ENCODE measurements around the gene PHYH. TPM values are rescaled to one million over a fixed set of nuclear protein-coding genes. Genes with fewer than 3 reads are reported as not detected.

Gene PHYH
- total and polyA plus RNA-seq, 2 donors (not counting 1 experiment from before 2014, with no cell fraction given) = 21.8 to 31.5 TPM

- Histone ChIP-seq H3K4me1 (ENCODE audit: control insufficient read depth, extremely low read depth, insufficient read depth, low read length) (peaks cover 7% of the 10 kb centered on the region), H4K20me1 (ENCODE audit: control insufficient read depth, extremely low read depth, insufficient read depth, low read length) (no peaks in the 10 kb centered on the region), H3K4me2 (ENCODE audit: extremely low read depth, insufficient read depth, low read length) (no peak overlapping the region), H3K36me3 (ENCODE audit: control insufficient read depth, insufficient read depth, low read length) (no peaks in the 10 kb centered on the region), H3K4me3 (replicated peaks in 1 of 4; ENCODE audit: control extremely low read depth in 1 of 4, insufficient read depth in 1 of 4, low read depth in 3 of 4, low read length in 4 of 4) (peak overlapping the region in 2 of 4 experiments; percentile 66 to 72), H3K27me3 (ENCODE audit: control insufficient read depth, insufficient read depth, low read length) (peaks cover 17% of the 10 kb centered on the region), H3K27ac (ENCODE audit: insufficient read depth, low read length) (no peak overlapping the region), H3K9me3 (ENCODE audit: control insufficient read depth, insufficient read depth, low read depth, low read length) (no peaks in the 10 kb centered on the region), H2AFZ (ENCODE audit: low read length) (no peak overlapping the region), H3K9ac (ENCODE audit: insufficient read depth, low read length) (peak overlapping the region; percentile 80), H3K79me2 (ENCODE audit: control insufficient read depth, insufficient read depth, low read length) (peaks cover 25% of the 10 kb centered on the region)
- TF ChIP-seq CTCF (conservative IDR thresholded peaks at IDR 0.05 in 1 of 2, IDR thresholded peaks at IDR 0.05 in 1 of 2; ENCODE audit: low read depth in 1 of 2, low read length in 2 of 2) (no peak), EZH2 (IDR thresholded peaks at IDR 0.05; ENCODE audit: low read length, missing control alignments) (no peak)
- peak; percentile 77 to 81 for DNase-seq (ENCODE audit: low read depth in 2 of 2)
Observed at GRCh38 chr10:13347500-13348156, 47.8 kb upstream of the PHYH start.

- Histone ChIP-seq H3K9me3 (ENCODE audit: control insufficient read depth, insufficient read depth, low read depth, low read length) (no peaks in the 10 kb centered on the region), H3K4me1 (ENCODE audit: control insufficient read depth, extremely low read depth, insufficient read depth, low read length) (peaks cover 7% of the 10 kb centered on the region), H2AFZ (ENCODE audit: low read length) (no peak overlapping the region), H3K9ac (ENCODE audit: insufficient read depth, low read length) (peak overlapping the region; percentile 80), H3K4me3 (replicated peaks in 1 of 4; ENCODE audit: control extremely low read depth in 1 of 4, insufficient read depth in 1 of 4, low read depth in 3 of 4, low read length in 4 of 4) (peak overlapping the region; percentile 66 to 93 (median 77)), H4K20me1 (ENCODE audit: control insufficient read depth, extremely low read depth, insufficient read depth, low read length) (no peaks in the 10 kb centered on the region), H3K4me2 (ENCODE audit: extremely low read depth, insufficient read depth, low read length) (peak overlapping the region; percentile 97), H3K27me3 (ENCODE audit: control insufficient read depth, insufficient read depth, low read length) (peaks cover 11% of the 10 kb centered on the region), H3K27ac (ENCODE audit: insufficient read depth, low read length) (peak overlapping the region; percentile 67), H3K36me3 (ENCODE audit: control insufficient read depth, insufficient read depth, low read length) (no peaks in the 10 kb centered on the region), H3K79me2 (ENCODE audit: control insufficient read depth, insufficient read depth, low read length) (peaks cover 28% of the 10 kb centered on the region)
- DNase-seq (ENCODE audit: low read depth in 2 of 2) = peak; percentile 6 to 22
- TF ChIP-seq EZH2 (IDR thresholded peaks at IDR 0.05; ENCODE audit: low read length, missing control alignments) (no peak), CTCF (conservative IDR thresholded peaks at IDR 0.05 in 1 of 2, IDR thresholded peaks at IDR 0.05 in 1 of 2; ENCODE audit: low read depth in 1 of 2, low read length in 2 of 2) (no peak)
Observed at GRCh38 chr10:13347043-13347499, 47.2 kb upstream of the PHYH start.

- H2AFZ ChIP-seq (ENCODE audit: low read length) = no peak overlapping the region
- H4K20me1 ChIP-seq (ENCODE audit: control insufficient read depth, extremely low read depth, insufficient read depth, low read length) = no peaks in the 10 kb centered on the region
- DNase-seq (ENCODE audit: low read depth in 2 of 2) = peak; percentile 66 to 68
Observed at GRCh38 chr10:13346283-13347042, 46.6 kb upstream of the PHYH start.

More at GRCh38 chr10:13346283-13347042, 46.6 kb upstream of the PHYH start:
- Histone ChIP-seq H3K4me3 (replicated peaks in 1 of 4; ENCODE audit: control extremely low read depth in 1 of 4, insufficient read depth in 1 of 4, low read depth in 3 of 4, low read length in 4 of 4) (peak overlapping the region; percentile 66 to 93 (median 77)), H3K27ac (ENCODE audit: insufficient read depth, low read length) (peak overlapping the region; percentile 67), H3K36me3 (ENCODE audit: control insufficient read depth, insufficient read depth, low read length) (no peaks in the 10 kb centered on the region), H3K4me2 (ENCODE audit: extremely low read depth, insufficient read depth, low read length) (peak overlapping the region; percentile 97), H3K27me3 (ENCODE audit: control insufficient read depth, insufficient read depth, low read length) (peaks cover 5% of the 10 kb centered on the region), H3K9ac (ENCODE audit: insufficient read depth, low read length) (peak overlapping the region; percentile 80), H3K4me1 (ENCODE audit: control insufficient read depth, extremely low read depth, insufficient read depth, low read length) (peaks cover 7% of the 10 kb centered on the region), H3K79me2 (ENCODE audit: control insufficient read depth, insufficient read depth, low read length) (peaks cover 30% of the 10 kb centered on the region), H3K9me3 (ENCODE audit: control insufficient read depth, insufficient read depth, low read depth, low read length) (no peaks in the 10 kb centered on the region)
- TF ChIP-seq EZH2 (IDR thresholded peaks at IDR 0.05; ENCODE audit: low read length, missing control alignments) (no peak), CTCF (conservative IDR thresholded peaks at IDR 0.05 in 1 of 2, IDR thresholded peaks at IDR 0.05 in 1 of 2; ENCODE audit: low read depth in 1 of 2, low read length in 2 of 2) (no peak)
